Dedifferentiated amniotic fluid mesenchymal stem cell (primary cell): ENCODE results near the gene PRM1.
A peak's percentile ranks its signal among the peaks of the same experiment; 100 is the strongest.
"Not testable (repeated sequence)": the region's sequence is repeated elsewhere in the genome, so short reads cannot be mapped to it uniquely, and the experiment has no call there.

ENCODE experiments used
- DNase-seq: peaks from one replicate; pipeline ENCODE4 v3.0.0-alpha.2; 2016; ENCODE audit errors: extremely low spot score

PRM1 gene

GRCh38 chr16:11314309-11314894 lies 33.3 kb upstream of the PRM1 start:
- DNase-seq: no peak

- DNase-seq: no peak
Measured at GRCh38 chr16:11313493-11314308, 32.6 kb upstream of the PRM1 start.

GRCh38 chr16:11312718-11313492 lies 31.8 kb upstream of the PRM1 start:
- DNase-seq: peak; percentile 60

GRCh38 chr16:11310997-11311561 lies 29.9 kb upstream of the PRM1 start:
- no peak for DNase-seq

GRCh38 chr16:11310634-11310977 lies 29.5 kb upstream of the PRM1 start:
- DNase-seq: no peak

- DNase-seq: no peak
Measured at GRCh38 chr16:11309895-11310633, 28.9 kb upstream of the PRM1 start.

GRCh38 chr16:11308493-11309283 lies 27.6 kb upstream of the PRM1 start:
- no peak for DNase-seq

- DNase-seq: no peak
Measured at GRCh38 chr16:11307639-11308492, 26.7 kb upstream of the PRM1 start.

- DNase-seq: no peak
Measured at GRCh38 chr16:11306997-11307638, 26.0 kb upstream of the PRM1 start.

GRCh38 chr16:11306381-11306780 lies 25.3 kb upstream of the PRM1 start:
- DNase-seq: no peak

GRCh38 chr16:11303405-11304138 lies 22.4 kb upstream of the PRM1 start:
- no peak for DNase-seq

GRCh38 chr16:11302977-11303376 lies 21.8 kb upstream of the PRM1 start:
- DNase-seq: no peak

GRCh38 chr16:11301645-11302501 lies 20.7 kb upstream of the PRM1 start:
- DNase-seq: no peak

- no peak for DNase-seq
Measured at GRCh38 chr16:11300560-11300892, 19.4 kb upstream of the PRM1 start.

- DNase-seq: no peak
Measured at GRCh38 chr16:11299865-11300559, 18.9 kb upstream of the PRM1 start.

- not testable (repeated sequence) for DNase-seq
Measured at GRCh38 chr16:11298950-11299547, 17.9 kb upstream of the PRM1 start.
